ENCODE measurements around the gene CBFA2T2.

The CBFA2T2 gene

DNA sequence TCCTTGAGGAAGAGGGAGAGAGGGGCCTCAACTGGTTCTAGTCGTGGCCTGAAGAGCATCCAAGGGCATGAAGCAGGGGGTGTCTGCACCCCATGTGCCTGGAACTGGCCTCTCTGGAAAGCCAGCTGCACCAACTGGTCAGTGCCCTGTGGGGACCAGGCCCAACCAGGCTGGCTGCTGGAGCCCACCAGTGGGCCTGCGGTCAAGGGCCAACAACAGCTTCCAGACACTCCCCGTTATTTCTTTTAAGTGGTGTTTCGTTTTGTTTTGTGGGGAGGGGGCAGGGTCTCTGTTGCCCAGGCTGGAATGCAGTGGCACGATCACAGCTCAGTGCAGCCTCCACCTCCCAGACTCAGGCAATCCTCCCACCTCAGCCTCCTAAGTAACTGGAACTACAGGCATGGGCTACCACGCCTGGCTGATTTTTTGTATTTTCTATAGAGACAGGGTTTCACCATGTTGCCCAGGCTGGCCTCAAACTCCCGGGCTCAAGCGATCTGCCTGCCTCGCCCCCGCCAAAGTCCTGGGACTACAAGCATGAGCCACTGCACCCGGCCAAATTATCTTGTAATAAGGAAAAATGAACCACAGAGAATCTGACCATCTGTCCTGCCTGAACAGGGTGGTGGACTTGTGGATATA is 160.3 kb downstream of the CBFA2T2 start:
- DNase-seq (ENCODE audit: low read depth in 1 of 2, low spot score in 1 of 2), result no peak

GRCh38 chr20:33650753-33651561 is 161.1 kb downstream of the CBFA2T2 start:
- DNase-seq (ENCODE audit: low read depth in 1 of 2, low spot score in 1 of 2), result no peak

DNA sequence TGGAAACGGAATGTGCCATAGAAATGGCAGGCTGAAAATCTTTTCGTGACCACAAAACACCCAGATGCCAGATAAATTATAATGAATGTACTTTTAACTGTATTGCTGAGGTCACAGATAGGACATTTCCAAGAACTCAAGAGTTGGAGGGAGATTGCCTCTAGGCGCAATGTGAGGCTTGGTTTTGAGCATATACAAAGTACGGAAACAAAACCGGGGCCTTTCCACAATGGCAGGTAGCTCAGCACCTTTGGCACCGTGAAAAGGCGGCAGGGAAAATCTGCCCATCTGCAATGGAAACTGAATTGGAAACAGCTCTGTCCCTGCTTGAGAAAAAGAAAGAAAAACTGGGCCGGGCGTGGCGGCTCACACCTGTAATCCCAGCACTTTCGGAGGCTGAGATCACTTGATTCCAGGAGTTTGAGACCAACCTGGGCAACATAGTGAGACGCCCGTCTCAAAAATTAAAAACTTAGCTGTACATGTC is 161.7 kb downstream of the CBFA2T2 start:
- no peak for DNase-seq (ENCODE audit: low read depth in 1 of 2, low spot score in 1 of 2)

DNA sequence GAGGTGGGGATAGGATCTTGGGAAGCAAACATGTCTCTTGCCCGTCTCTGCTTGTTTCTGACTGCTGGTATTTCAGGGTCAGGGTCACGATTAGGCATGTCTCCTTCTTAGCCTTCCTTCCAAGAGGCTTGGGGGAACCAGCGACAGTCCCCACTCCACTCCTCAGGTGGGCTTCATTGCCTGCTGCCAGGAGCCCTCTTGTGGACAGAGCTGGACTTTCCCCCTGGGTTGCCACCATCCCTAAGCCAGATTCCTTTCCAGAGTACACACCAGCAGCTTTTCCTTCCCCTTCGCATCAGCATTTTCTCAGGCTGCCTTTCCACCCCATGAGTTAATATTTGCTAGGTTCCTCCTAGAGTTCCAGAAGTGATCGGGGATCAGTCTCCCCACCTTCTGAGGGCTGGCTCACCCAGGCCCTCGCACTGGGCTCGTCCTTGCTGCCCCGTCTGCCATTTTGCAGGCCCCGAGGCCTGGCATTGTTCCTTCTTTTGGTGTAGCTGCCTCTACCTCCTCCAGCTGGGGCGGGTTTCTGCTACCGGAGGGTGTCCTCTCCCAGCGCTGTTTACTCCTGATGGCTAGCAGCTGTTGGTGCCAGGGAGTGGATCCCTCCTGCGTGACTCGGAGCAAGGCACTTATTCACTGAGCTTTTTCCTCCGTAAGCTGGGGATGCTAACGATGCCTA is 163.5 kb downstream of the CBFA2T2 start:
- no peak for DNase-seq (ENCODE audit: low read depth in 1 of 2, low spot score in 1 of 2)

DNA sequence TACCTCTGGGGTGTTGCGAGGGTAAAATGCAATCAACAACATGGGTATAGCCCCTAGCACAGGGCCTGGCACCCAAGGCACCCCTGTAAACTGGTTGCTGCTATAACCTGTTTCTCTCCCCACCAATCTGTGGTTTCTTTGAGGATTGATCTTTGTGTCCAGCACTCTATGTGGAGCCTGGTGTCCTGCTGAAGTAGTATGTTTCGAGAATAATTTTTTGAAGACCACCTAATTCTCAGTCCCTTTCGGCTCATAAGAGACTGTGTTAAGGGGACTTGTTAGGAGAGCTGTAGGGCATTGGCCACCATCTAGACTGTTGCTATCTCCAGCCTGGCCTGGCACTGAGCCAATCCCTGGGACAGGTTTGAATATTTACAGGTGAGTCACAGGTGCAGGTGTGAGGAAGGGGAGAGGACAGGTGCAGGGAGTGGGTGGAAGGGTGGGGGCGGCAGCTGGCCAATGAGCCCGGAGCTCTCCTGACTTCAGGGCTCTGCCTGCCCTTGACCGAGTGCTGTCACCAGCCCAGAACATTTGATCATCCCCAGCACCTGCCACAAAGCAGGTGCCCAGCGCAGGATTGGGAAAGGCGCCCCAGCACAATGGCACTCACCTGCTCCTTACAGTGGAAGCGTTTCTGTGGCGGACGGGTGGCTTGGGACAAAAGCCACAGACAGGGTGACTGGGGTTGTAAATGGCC is 164.2 kb downstream of the CBFA2T2 start:
- no peak for DNase-seq (ENCODE audit: low read depth in 1 of 2, low spot score in 1 of 2)

- no peak for DNase-seq (ENCODE audit: low read depth in 1 of 2, low spot score in 1 of 2)
Measured at GRCh38 chr20:33654680-33655161, 164.8 kb downstream of the CBFA2T2 start.

GRCh38 chr20:33655164-33655563 is 165.3 kb downstream of the CBFA2T2 start:
- DNase-seq (ENCODE audit: low read depth in 1 of 2, low spot score in 1 of 2), result no peak

GRCh38 chr20:33656010-33656782 is 166.3 kb downstream of the CBFA2T2 start:
- DNase-seq (ENCODE audit: low read depth in 1 of 2, low spot score in 1 of 2), result no peak

DNA sequence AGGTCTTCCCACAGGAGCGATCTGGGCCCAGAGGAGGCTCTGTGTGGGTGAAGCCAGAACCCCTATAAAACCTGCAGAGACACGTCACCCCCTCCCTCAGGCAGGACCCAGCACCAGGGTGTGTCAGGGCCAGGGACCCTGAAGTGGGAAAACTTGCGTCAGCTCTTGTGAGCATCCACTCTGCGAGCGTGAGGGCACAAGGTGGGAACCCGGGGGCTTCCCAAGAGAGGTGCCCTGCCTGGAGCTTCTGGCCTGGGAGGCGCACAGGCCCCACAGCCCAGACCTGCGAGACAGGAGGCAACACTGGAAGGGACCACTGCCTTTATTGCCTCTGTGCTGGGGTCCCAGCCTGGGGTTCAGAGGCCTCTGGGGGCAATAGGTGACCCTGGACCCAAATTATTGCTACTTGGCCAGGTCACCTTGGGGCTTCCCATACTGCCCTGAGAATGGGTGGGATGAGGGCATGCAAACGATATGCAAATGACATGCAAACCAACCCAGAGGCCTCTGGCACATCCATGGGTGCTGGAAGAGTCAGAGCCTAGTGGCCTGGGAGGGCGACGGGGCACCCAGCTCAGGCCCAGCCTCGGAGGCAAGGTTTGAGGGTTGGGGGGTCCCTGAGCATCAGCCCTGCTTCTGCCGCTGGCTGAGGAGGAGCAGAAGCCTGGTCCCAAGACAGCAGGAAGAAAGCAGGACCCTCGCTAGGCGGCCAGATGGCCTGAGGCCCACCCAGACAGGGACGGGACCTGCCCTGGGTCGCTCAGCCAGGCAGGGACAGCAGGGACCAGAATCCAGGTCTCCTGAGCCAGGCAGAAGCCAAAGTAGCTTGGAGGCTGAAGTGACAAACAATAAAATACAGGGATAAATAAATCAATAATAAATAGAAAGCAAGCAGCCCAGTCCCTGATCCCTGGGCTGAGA is 167.1 kb downstream of the CBFA2T2 start:
- no peak for DNase-seq (ENCODE audit: low read depth in 1 of 2, low spot score in 1 of 2)

DNA sequence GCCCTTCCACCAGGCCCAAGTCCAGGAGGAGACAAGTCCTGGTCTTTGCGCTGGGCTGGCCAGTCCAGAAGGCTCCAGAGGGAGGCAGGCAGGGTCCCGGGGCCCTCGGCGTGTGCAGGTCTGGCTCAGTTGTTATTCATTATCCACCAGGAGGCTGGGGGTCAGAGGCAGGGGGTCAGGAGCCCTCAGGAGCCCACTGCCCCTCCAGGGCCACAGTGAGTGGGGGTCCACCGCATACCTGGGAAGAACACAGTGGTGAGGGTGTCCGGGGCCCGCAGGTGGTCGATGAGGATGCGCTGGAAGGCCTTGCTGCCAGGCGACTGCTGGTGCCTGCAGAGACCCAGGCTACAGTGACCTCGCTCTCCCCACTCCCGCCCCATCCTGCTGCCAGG is 167.8 kb downstream of the CBFA2T2 start:
- DNase-seq (ENCODE audit: low read depth in 1 of 2, low spot score in 1 of 2), result no peak

- no peak for DNase-seq (ENCODE audit: low read depth in 1 of 2, low spot score in 1 of 2)
Measured at GRCh38 chr20:33658510-33658909, 168.6 kb downstream of the CBFA2T2 start.

DNA sequence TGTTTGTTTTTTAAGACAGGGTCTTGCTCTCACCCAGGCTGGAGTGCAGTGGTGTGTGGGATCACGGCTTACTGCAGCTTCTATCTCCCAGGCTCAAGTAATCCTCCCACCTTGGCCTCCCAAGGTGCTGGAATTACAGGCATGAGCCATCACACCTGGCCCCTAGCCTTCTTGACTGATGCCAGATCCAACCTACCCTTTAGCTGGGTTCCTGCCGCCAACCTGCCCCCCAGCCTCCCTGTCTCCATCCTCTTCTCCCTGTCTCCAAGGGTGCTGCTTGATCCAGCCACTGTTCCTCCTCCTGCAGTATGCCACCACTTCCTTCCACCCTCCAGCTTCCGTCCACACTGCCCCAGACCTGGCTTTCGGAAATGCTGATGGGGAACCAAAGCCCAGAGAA is 169.0 kb downstream of the CBFA2T2 start:
- DNase-seq (ENCODE audit: low read depth in 1 of 2, low spot score in 1 of 2), result no peak

- DNase-seq (ENCODE audit: low read depth in 1 of 2, low spot score in 1 of 2), result no peak
Measured at GRCh38 chr20:33659341-33660034, 169.6 kb downstream of the CBFA2T2 start.

GRCh38 chr20:33660035-33660684 is 170.3 kb downstream of the CBFA2T2 start:
- DNase-seq (ENCODE audit: low read depth in 1 of 2, low spot score in 1 of 2), result no peak

DNA sequence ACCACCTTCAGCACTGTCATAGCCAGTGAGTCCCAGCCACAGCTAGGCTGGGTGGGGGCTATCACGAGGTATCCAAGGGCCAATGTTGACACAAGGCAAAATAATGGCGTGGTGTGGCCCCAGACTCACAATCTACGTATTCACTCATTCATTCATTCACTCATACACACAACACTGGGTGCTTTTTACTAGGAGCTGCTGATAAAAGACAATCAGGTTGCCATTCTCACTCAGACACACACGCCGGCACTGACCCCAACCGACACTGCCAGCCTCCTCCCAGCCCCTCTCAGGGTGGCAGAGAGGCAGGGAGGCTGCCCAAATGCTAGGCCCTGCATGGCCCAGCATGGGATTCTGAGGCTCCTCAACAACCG is 170.8 kb downstream of the CBFA2T2 start:
- no peak for DNase-seq (ENCODE audit: low read depth in 1 of 2, low spot score in 1 of 2)

DNA sequence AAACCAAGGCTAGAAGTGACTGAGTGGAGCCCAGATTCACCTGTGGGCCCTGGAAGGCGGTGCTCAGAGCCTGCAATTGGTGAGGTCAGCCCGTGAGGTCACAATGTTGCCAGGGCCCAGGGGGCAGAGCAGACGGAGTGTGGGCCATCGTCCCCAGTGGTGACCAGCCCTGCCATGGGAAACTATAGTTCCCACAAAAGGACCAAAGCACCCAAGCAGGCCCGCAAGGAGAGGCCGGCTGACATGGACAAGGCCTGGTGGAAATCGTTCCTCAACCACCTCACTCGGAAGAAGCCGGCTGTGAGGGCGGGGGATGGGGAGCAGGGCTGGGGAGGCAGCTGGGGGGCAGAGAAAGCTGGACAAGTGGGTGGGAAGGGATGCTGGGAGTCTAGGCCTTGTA is 172.3 kb downstream of the CBFA2T2 start, which contains the start of gene C20orf144:
Gene C20orf144 (plus strand): TSS at position 156 of the 400 bp plus-strand sequence. CDS start 19 bp downstream, at position 175.
- DNase-seq (ENCODE audit: low read depth in 1 of 2, low spot score in 1 of 2), result no peak

GRCh38 chr20:33663161-33664084 is 173.5 kb downstream of the CBFA2T2 start:
- peak; percentile 64 to 74 for DNase-seq (ENCODE audit: low read depth in 1 of 2, low spot score in 1 of 2)

Data from activated CD4-positive, alpha-beta T cell treated with anti-CD3 and anti-CD28 coated beads, Interleukin-2, amount 50 U/mL, for 24 hours (primary cell).